Measurements from ENCODE around the gene NDFIP2.
"Not testable (repeated sequence)": the region's sequence is repeated elsewhere in the genome, so short reads cannot be mapped to it uniquely, and the experiment has no call there.

NDFIP2 gene

GRCh38 chr13:79566118-79566517 lies 85.2 kb downstream of the NDFIP2 start:
- no peak overlapping the region for H3K4me3 ChIP-seq (ENCODE audit: low read depth, low read length)
- no peak for TF ChIP-seq CTCF (IDR thresholded peaks at IDR 0.05; ENCODE audit: low read depth, low read length)

- H3K4me3 ChIP-seq (ENCODE audit: low read depth, low read length): no peak overlapping the region
- TF ChIP-seq CTCF (IDR thresholded peaks at IDR 0.05; ENCODE audit: low read depth, low read length): no peak
Observed at GRCh38 chr13:79571147-79571546, 90.2 kb downstream of the NDFIP2 start.

GRCh38 chr13:79573892-79574291 lies 92.9 kb downstream of the NDFIP2 start:
- H3K4me3 ChIP-seq (ENCODE audit: low read depth, low read length): not testable (repeated sequence)

GRCh38 chr13:79581870-79582315 lies 100.9 kb downstream of the NDFIP2 start:
- TF ChIP-seq CTCF (IDR thresholded peaks at IDR 0.05; ENCODE audit: low read depth, low read length): no peak
- H3K4me3 ChIP-seq (ENCODE audit: low read depth, low read length): no peak overlapping the region

- no peak for TF ChIP-seq CTCF (IDR thresholded peaks at IDR 0.05; ENCODE audit: low read depth, low read length)
- no peak overlapping the region for H3K4me3 ChIP-seq (ENCODE audit: low read depth, low read length)
Observed at GRCh38 chr13:79582896-79583295, 101.9 kb downstream of the NDFIP2 start.

GRCh38 chr13:79585033-79585432 lies 104.1 kb downstream of the NDFIP2 start:
- no peak overlapping the region for H3K4me3 ChIP-seq (ENCODE audit: low read depth, low read length)
- TF ChIP-seq CTCF (IDR thresholded peaks at IDR 0.05; ENCODE audit: low read depth, low read length): no peak

GRCh38 chr13:79589603-79590393 lies 108.8 kb downstream of the NDFIP2 start:
- H3K4me3 ChIP-seq (ENCODE audit: low read depth, low read length): peak overlapping the region; percentile 50
- no peak for TF ChIP-seq CTCF (IDR thresholded peaks at IDR 0.05; ENCODE audit: low read depth, low read length)

- peak overlapping the region; percentile 50 for H3K4me3 ChIP-seq (ENCODE audit: low read depth, low read length)
- no peak for TF ChIP-seq CTCF (IDR thresholded peaks at IDR 0.05; ENCODE audit: low read depth, low read length)
Observed at GRCh38 chr13:79590394-79590676, 109.4 kb downstream of the NDFIP2 start.
